HepG2 (cell line): ENCODE results near the gene MFSD2A. TPM values are rescaled to one million over a fixed set of nuclear protein-coding genes. Genes with fewer than 3 reads are reported as not detected.

Source experiments
- DZIP1 ChIP-seq: sonication (generic); formaldehyde crosslinking; IDR thresholded peaks from 2 replicates; pipeline ENCODE4 v1.5.0; 2020; ENCODE audit warnings: mild to moderate bottlenecking, missing genetic modification reagents
- PAWR ChIP-seq: sonication (generic); formaldehyde crosslinking; IDR thresholded peaks from 2 replicates; pipeline ENCODE4 v1.4.0; 2020; ENCODE audit warnings: missing genetic modification reagents, mild to moderate bottlenecking, borderline replicate concordance
- RBFOX2 ChIP-seq: fragments of 200-400 bp; formaldehyde crosslinking; IDR thresholded peaks from 2 replicates; pipeline ENCODE4 v1.6.1; 2017; ENCODE audit warnings: low read depth, mild to moderate bottlenecking, low read length
- RELA ChIP-seq: sonication (generic); formaldehyde crosslinking; IDR thresholded peaks from 2 replicates; pipeline ENCODE4 v1.4.0; 2020; ENCODE audit warnings: missing genetic modification reagents
- STAT5B ChIP-seq: sonication (generic); formaldehyde crosslinking; IDR thresholded peaks from 2 replicates; pipeline ENCODE4 v1.4.0; 2020; ENCODE audit warnings: missing genetic modification reagents
- TRIM22 ChIP-seq: fragments of 450-650 bp; IDR thresholded peaks from 2 replicates; pipeline ENCODE4 v1.6.1; 2017
- ZFP90 ChIP-seq: sonication (generic); formaldehyde crosslinking; IDR thresholded peaks from 2 replicates; pipeline ENCODE4 v1.8.0; 2022; ENCODE audit warnings: missing genetic modification reagents, mild to moderate bottlenecking, inconsistent platforms, borderline replicate concordance
- polyA plus RNA-seq, 8 experiments: library from polyadenylated mRNA; depleted of rRNA in 3 of 8; stranded (reverse) in 7 of 8; unstranded in 1 of 8; fragments of >200 nt; fragmentation: Illumina TruSeq in 4 of 8; extraction: Trizol in 4 of 8; gene quantifications; 2 replicates each; pipeline versions ENCODE4 v1.2.1 to v1.2.3, GENCODE V29; 2011 to 2016; ENCODE audit warnings: low read depth in 4 of 8, missing spikeins in 1 of 8, mixed read lengths in 1 of 8; ENCODE audit not compliant: insufficient read depth in 1 of 8
- total RNA-seq, 5 experiments: library from RNA; depleted of rRNA; stranded (reverse); fragments of >200 nt; fragmentation: Illumina TruSeq; extraction: Trizol; gene quantifications; 2 replicates each; pipeline ENCODE4 v1.2.3, GENCODE V29; 2016; ENCODE audit warnings: low read depth in 1 of 5
- TF ChIP-seq, protein P1 (sequence below): sonication (generic); formaldehyde crosslinking; IDR thresholded peaks from 2 replicates; pipeline ENCODE4 v1.5.0; 2020; ENCODE audit warnings: mild to moderate bottlenecking, missing genetic modification reagents

Gene MFSD2A
- total and polyA plus RNA-seq, 2 of the 13 experiments (the other 11 are each of a cell fraction or from before 2014, with no cell fraction given) = 0.08 TPM; not detected in 1

DNA sequence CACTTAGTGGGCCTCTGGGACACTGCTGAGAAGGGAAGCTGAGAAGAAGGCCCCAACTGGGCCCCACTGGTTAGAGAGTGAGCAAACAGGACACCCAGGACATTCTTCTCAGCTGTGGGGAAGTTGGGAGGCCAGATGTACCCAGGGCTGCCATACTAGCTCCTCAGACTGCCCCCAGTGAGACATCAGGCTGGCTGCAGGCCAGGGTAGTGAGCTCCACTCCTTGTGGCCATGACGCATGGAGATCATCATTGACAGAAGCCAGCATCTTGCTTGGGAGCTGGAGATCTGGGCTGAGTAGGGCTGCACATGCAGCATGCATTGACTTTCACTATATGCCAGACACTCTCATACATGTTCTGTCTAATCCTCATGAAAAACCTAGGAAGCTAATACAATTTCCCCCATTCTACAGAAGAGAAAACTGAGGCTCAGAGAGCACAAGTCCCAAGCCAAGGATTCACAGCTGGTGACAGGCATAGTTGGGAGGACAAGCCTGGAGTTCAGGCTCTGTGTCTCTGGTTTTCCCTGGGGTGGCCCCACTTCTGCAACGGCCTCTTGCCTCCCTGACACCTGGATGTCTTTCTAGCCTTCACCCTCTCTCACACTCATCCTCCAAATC, 29.1 kb upstream of the MFSD2A start (continued):
- TF ChIP-seq, protein P1, sequence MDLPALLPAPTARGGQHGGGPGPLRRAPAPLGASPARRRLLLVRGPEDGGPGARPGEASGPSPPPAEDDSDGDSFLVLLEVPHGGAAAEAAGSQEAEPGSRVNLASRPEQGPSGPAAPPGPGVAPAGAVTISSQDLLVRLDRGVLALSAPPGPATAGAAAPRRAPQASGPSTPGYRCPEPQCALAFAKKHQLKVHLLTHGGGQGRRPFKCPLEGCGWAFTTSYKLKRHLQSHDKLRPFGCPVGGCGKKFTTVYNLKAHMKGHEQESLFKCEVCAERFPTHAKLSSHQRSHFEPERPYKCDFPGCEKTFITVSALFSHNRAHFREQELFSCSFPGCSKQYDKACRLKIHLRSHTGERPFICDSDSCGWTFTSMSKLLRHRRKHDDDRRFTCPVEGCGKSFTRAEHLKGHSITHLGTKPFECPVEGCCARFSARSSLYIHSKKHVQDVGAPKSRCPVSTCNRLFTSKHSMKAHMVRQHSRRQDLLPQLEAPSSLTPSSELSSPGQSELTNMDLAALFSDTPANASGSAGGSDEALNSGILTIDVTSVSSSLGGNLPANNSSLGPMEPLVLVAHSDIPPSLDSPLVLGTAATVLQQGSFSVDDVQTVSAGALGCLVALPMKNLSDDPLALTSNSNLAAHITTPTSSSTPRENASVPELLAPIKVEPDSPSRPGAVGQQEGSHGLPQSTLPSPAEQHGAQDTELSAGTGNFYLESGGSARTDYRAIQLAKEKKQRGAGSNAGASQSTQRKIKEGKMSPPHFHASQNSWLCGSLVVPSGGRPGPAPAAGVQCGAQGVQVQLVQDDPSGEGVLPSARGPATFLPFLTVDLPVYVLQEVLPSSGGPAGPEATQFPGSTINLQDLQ (CRISPR knock-in tag) = no peak
- no peak for TF ChIP-seq RELA (CRISPR knock-in tag)
- TF ChIP-seq DZIP1 = no peak
- no peak for TF ChIP-seq STAT5B
- TF ChIP-seq ZFP90 = no peak
- no peak for TF ChIP-seq RBFOX2
- no peak for TF ChIP-seq PAWR (CRISPR knock-in tag)
- no peak for TF ChIP-seq TRIM22
